HPDE6-E6E7 (cell line): ENCODE data around the gene M6PR.
A peak's percentile ranks its signal among the peaks of the same experiment; 100 is the strongest.
"Not testable (repeated sequence)": the region's sequence is repeated elsewhere in the genome, so short reads cannot be mapped to it uniquely, and the experiment has no call there.

Source experiments
- DNase-seq: peaks from one replicate; pipeline ENCODE4 v3.0.0; 2011; ENCODE audit warnings: missing footprints; ENCODE audit errors: extremely low spot score

Gene M6PR

DNA sequence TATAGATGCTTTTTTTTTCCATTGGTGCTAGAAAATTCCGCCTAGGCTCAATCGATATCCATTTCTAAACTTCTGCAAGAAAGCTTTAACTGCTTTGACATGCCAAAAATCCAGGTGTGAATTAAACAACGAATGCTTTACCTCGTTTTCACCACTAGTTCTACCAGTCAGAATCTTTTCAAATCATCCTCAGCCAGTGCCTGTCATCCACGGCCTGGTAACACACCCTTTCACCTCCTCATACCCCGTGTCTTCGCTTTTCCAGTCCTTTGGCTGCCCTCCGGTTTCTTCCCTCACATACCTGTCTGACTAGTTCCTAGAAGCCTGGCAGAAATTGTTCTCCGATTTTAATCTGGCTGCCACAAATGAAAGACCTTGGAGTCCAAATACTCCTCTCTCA is 36.5 kb downstream of the M6PR start:
- peak; percentile 51 for DNase-seq

DNA sequence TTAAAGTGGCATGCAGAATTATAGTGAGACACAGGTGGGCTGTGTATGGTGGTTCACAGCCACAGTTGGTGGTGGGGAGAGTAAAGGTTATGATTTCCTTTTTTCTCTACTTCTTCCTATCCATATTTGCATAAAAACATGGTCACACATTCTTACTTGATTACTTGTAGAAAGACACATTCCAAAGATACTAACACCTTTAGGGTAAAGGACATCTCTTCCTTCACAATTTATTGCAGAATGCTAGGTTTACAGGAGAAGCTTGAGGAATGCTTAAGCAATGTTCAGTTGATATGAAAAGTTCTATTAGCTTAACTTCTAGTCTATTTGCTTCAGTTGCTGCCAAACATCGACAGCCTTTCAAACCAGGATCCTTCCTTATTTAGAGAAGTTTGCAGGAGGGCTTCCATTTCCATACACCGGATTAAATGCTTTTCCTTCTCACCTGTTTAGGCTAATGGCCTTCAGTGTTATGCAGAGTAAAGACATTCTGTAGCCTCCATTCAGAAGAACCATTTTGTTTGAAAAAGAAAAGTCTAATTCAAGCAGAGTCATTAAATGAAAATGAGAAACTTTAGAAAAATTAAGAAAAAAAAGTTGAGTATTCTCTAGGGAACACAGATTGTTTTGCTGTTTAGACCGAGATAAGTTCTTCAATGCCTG is 37.7 kb downstream of the M6PR start:
- no peak for DNase-seq

- DNase-seq, result no peak
These were observed 39.7 kb downstream of the M6PR start for GRCh38 chr12:8909752-8910151.

DNA sequence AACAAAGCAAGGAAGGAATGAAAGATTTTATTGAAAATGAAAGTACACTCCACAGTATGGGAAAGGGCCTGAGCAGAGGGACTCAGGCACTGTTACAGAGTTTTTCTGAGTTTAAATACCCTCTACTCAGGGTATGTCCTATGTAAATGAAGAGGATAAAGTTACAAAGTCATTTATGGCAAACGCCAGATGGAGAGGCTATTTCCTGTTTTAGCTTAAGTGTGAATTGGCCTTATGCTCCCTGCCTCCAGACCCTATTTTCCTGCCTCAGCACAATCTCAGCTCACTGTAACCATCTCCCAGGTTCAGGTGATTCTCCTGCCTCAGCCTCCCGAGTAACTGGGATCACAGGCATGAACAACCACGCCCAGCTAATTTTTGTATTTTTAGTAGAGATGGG is 41.9 kb downstream of the M6PR start:
- DNase-seq, result no peak

- no peak for DNase-seq
These were observed 42.9 kb downstream of the M6PR start for GRCh38 chr12:8906266-8907180.

DNA sequence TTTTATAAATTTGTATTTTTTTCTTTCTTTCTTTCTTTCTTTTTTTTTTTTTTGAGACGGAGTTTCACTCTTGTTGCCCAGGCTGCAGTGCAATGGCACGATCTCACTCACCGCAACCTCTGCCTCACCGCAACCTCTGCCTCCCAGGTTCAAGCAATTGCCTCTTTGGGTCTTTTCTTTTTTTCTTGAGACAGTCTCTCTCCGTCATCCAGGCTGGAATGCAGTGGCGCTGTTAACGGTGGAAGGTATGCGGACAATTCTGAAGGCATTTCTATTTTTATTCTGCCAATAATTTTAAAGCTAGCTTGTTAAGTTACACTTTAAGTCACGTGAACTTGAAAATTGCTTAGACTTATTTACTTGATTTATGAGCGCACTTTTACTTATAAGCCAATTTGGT is 43.9 kb downstream of the M6PR start:
- no peak for DNase-seq

GRCh38 chr12:8904665-8905064 is 44.8 kb downstream of the M6PR start:
- no peak for DNase-seq

GRCh38 chr12:8903646-8904045 is 45.8 kb downstream of the M6PR start:
- no peak for DNase-seq

GRCh38 chr12:8902703-8903102 is 46.7 kb downstream of the M6PR start:
- DNase-seq, result not testable (repeated sequence)

GRCh38 chr12:8899830-8900229 is 49.6 kb downstream of the M6PR start:
- DNase-seq, result no peak

DNA sequence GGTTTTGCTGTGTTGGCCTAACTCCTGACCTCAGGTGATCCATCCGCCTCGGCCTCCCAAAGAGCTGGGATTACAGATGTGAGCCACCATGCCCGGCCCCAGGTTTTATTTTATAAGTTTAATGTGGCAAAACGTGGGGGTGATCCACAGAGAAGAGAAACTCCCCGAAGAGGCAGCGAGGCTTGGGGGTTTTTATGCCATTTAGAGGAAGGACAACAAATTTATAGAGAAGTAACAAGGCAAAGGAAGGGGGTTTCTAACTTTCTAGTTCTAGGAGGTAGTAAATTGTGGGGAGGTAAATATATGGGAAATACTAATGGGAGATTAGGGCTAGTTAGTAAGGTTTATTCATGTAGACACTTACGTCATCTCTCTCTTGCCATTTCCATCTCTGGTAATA is 52.4 kb downstream of the M6PR start:
- DNase-seq, result no peak

- DNase-seq, result no peak
These were observed 54.5 kb downstream of the M6PR start for GRCh38 chr12:8894986-8895385.

- no peak for DNase-seq
These were observed 55.1 kb downstream of the M6PR start for GRCh38 chr12:8894378-8894777.

DNA sequence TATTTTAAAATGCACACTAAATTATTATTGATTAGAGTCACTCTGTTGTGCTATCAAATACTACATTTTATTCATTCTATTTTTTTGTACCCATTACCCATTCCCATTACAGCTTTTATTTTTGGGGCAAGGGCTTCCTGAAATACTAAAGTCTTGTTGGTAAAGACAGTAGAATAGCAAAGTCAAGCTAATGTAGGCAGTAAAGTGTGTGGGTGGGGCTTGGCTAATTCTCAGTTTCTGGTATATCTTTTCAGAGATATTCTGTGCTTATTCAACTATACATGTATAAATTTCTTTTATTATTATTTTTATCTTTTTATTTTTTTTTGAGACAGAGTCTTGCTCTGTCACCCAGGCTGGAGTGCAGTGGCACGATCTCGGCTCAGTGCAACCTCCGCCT is 57.5 kb downstream of the M6PR start:
- no peak for DNase-seq
